Measurements from ENCODE around the gene BIRC2.
"Not testable (repeated sequence)": the region's sequence is repeated elsewhere in the genome, so short reads cannot be mapped to it uniquely, and the experiment has no call there.

The BIRC2 gene

DNA sequence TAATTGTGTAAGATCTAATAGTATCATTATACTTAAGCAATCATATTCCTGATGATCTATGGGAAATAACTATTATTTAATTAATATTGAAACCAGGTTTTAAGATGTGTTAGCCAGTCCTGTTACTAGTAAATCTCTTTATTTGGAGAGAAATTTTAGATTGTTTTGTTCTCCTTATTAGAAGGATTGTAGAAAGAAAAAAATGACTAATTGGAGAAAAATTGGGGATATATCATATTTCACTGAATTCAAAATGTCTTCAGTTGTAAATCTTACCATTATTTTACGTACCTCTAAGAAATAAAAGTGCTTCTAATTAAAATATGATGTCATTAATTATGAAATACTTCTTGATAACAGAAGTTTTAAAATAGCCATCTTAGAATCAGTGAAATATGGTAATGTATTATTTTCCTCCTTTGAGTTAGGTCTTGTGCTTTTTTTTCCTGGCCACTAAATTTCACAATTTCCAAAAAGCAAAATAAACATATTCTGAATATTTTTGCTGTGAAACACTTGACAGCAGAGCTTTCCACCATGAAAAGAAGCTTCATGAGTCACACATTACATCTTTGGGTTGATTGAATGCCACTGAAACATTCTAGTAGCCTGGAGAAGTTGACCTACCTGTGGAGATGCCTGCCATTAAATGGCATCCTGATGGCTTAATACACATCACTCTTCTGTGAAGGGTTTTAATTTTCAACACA is 23.3 kb upstream of the BIRC2 start:
- no peak for DNase-seq

GRCh38 chr11:102325088-102325487 is 21.9 kb upstream of the BIRC2 start:
- DNase-seq: no peak

GRCh38 chr11:102328748-102329147 is 18.3 kb upstream of the BIRC2 start:
- no peak for DNase-seq

DNA sequence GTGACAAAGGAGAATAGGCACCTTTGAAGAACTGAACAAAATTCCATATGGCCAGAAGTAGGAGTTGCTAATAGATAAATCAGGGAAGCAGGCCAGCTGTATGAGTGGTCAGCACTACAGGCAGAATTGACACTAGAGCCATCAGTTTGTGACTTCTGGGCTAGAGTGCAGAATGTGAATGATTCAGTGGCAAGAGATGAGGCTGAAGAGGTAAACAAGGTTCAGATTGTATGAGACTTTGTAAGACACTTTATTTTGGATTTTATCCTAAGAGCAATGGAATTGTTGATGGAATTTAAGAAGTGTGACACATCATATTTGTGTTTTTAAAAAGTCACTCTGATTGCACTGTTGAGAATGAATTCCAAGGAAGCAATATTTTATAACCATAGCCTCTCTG is 16.8 kb upstream of the BIRC2 start:
- no peak for DNase-seq

- no peak for DNase-seq
These were observed 15.7 kb upstream of the BIRC2 start for GRCh38 chr11:102331341-102331740.

- no peak for DNase-seq
These were observed 14.4 kb upstream of the BIRC2 start for GRCh38 chr11:102332611-102332994.

DNA sequence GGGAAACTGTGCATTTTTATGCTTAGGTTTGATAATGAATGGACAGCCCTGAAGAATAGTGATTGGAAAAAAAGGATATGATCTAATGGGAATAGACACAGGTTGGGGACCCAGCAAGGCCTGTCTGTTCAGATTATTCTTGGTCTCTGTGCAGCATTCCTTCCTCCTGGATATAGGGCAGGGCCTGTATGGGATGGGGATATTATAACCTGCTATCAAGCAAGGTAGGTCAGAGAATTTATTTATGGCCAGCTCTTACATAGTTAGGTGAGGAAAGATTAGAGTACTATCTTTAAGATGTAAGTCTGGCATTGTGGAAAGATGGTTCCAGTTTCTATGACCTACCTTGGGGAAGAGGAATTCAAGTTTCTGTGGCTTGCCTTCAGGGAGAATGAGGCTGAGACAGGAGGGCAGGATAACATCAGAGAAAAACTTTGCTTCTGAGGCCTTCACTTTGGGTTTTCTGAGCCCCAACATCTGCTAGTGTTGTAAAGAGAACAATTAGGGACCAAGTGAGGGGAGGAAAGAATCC is 8.5 kb upstream of the BIRC2 start:
- DNase-seq: no peak

DNA sequence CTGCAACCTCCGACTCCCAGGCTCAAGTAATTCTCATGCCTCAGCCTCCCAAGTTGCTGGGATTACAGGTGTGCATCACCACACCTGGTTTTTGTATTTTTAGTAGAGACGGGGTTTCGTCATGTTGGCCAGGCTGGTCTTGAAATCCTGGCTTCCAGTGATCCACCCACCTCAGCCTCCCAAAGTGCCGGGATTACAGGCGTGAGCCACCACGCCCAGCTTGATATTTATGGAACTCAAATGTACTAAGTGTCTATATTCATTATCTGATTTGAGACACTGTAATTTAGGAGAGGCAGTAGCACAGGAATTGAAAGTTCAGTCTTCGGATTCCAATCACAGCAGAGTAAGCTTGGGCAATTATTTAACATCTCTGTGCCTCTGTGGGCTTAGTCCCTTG is 5.7 kb upstream of the BIRC2 start:
- not testable (repeated sequence) for DNase-seq

DNA sequence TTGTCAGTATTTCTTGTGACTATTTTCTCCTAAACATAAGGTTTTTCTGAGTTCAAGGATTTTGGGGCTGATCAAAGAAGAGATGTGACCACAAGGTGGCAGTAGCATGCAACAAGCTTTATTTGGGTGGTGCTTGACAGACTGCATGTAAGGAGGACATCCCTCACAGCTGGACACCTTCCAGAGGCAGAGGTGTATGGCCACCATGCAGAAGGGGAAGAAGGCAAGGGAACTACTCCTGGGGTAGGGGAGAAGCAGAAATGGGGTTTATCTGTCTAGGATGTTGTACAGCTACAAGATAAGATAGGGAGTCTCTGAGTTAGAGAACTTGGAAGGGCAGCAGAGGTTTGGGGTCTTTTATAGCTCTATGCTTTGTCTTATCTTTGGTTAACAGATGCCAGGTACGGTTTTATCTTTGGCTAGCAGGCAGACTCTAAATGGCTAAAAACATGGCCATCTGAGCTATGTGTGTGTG is 5.1 kb upstream of the BIRC2 start:
- DNase-seq: peak; percentile 38

DNA sequence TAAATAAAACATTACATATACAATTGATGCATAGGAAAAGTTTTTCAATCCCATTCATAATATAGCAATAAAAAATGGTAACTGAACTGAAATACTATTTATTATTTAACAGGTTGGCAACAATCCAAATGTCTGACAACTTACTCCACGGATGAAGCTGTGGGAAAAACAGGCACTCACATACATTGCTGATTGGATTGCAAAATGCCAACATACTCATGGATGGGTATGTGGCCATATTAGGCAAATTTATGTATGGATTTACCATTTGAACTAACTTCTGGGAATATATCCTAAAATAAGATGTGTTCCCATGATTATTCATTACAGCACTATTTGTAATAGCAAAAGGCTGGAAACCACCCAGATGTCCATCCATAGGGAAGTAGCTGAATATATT is 3.2 kb upstream of the BIRC2 start:
- no peak for DNase-seq

DNA sequence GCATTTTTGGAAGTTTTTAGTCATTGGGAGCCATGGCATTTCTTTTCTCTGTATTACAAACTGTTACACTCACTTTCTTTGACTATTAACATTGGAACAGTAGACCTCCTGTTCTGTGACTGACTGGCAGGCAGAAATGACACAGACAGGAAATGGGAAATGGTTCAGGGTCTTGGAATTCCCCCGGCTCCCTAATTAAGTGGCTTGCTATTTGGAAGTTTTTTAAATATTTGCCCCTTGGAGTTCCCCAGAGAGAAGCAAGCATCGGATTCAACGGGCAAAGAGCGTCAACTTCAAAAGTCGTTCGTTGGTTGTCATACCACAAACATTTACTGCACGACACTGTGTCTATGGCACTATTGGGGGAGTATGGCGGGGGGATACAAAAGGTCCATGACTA is 1.1 kb upstream of the BIRC2 start:
- DNase-seq: no peak

DNA sequence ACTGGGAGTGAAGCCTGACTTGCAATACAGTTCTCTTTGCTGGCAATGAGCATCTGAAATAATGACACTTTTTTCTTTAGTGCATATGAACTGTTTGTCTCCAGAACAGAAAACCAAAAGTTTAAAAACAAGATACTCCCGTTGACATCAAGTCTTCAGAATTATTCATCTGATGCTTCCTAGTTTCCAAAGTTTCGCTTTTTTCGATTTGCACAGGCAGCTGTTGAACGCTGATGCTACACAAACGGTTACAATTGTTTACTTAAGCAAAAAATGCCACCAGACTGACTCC is 612 bp upstream of the BIRC2 start:
- no peak for DNase-seq

DNA sequence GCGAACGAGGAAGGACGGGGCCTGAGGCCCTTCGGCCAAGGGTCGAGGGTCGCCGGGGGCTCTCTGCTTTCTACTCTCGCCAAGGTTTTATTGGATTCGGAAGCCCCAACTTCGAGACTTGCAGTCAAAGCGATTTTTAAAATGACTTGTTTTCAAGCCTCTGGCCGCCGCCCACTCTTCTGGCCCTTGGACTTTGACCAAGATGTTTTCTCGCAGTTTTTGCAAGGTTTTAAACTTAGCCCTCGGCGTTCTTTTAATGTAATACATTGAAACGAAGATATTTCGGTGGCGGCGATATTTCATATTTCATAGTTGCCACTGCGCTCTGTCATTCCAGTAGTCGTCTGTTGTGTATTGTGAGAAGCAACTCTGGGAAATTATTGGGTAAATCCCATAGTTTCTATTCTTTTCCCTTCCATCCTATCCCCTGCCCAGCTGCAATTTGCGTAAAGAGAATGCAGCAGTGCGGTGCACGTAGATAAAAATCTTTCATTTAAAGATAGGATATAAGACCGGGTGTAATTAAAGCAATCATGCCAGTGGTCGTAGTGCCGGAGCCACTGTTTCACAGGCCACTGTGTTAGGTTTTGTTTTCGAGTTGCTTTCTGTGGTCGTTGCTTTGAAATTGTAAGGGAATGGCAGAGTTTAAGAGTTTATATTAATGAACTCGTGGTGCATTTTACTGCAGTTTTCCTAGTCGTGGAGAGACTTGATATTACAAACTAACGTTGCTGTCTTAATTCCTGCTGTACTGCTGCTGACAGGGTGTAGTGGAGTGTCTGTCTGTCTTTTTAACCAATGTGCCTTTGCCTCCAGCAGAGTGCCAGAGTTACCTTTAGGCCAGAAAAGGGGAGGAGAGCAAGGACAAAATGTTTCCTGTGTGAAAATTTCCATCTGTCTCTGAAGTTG is 702 bp downstream of the BIRC2 start:
- DNase-seq: no peak

DNA sequence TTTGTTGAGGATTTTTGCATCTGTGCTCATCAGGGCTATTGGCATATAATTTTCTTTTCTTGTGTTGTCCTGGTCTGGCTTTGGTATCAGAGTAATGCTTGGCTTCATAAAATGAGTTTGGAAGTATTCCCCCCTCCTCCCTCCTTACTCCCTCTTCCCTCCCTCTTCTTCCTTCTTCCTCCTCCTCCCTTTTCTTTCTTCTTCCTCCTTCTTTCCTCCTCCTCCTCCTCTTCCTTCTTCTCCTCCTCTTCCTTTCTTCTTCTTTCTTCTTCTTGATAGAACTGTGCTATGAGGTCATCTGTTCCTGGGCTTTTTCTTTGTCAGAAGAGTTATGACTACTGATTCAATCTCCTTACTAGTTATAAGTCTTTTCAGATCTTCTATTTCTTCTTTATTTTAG is 10.1 kb downstream of the BIRC2 start:
- no peak for DNase-seq

DNA sequence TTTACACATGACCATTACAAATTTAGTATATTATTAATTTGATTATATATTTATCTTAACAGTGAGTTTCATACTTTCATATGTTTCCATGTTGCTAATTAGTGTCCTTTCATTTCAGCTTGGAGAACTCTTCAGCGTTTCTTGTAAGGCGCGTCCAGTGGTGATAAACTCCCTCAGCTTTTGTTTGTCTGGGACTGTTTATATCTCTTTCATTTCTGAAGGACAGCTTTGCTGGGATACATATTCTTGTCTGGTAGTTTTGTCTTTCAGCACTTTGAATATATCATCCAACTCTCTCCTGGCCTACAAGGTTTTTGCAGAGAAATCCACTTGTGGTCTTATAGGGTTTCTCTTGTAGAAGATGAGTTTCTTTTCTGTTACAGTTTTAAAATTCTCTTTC is 12.4 kb downstream of the BIRC2 start:
- no peak for DNase-seq

- DNase-seq: no peak
These were observed 13.7 kb downstream of the BIRC2 start for GRCh38 chr11:102360681-102361080.

DNA sequence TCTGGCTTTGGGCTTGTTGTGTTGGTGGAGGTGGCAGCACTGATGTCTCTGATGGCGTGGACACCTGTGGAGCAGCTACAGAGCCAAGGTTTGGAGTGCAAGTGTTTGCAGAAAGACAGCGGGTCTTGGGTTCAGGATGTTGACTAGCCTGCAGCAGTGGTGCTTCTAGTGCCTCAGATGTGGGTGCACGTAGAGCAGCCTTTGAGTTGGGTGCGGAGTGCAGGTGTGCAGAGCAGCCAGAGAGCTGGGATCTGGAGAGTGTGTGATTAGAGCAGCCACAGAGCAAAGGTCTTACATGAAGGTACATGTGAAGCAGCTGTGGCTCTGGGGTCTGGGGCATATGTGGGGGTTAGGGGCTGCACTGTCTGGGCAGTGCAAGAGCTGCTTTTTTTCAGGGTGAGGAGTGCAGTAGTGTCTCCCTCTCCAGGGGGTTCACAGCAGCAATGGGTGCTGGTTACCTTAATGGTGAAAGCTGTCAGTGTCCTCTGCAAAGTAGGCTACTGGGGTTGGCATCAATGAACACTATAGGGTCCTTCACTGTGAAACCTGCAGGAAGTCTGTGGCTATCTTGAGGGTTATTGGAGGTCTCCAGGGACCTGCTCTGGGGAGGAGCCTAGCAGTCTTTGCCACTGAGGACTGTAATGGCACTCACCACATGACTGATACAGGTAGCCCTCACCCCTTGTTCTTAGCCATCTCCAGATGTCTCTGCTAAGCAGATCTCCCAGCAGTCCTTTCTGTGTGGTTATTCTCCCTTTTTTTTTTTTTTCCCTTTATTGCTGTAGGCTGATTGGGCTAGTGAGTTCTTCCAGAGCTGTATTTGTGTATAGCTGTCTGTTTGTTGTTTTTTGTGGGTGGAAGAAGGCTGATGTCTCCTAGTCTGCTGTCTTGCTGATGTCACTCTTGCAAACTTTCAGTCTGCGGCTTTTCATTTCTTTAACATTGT is 14.3 kb downstream of the BIRC2 start:
- no peak for DNase-seq

GRCh38 chr11:102364991-102365390 is 18.0 kb downstream of the BIRC2 start:
- DNase-seq: no peak

DNA sequence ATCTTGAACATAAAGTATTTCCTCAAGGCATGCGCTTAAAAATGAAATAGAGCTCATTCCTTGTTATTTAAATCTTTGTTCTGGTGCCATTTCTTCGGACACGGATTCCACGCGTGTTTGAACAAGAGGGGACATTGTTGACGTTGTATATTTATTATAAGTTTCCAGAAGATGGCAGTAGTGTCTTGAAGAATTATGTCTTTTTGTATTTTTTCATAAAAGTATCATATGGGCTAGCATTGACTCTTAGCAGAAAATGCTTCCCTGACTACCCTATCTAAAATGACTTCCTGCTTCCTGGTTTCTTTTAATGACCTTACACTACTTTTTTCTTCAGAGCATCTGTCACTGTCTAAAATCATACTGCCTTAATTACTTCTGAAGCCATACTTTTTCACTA is 20.4 kb downstream of the BIRC2 start:
- DNase-seq: no peak

GRCh38 chr11:102368472-102368871 is 21.5 kb downstream of the BIRC2 start:
- DNase-seq: no peak

- not testable (repeated sequence) for DNase-seq
These were observed 27.8 kb downstream of the BIRC2 start for GRCh38 chr11:102374633-102375424.

DNA sequence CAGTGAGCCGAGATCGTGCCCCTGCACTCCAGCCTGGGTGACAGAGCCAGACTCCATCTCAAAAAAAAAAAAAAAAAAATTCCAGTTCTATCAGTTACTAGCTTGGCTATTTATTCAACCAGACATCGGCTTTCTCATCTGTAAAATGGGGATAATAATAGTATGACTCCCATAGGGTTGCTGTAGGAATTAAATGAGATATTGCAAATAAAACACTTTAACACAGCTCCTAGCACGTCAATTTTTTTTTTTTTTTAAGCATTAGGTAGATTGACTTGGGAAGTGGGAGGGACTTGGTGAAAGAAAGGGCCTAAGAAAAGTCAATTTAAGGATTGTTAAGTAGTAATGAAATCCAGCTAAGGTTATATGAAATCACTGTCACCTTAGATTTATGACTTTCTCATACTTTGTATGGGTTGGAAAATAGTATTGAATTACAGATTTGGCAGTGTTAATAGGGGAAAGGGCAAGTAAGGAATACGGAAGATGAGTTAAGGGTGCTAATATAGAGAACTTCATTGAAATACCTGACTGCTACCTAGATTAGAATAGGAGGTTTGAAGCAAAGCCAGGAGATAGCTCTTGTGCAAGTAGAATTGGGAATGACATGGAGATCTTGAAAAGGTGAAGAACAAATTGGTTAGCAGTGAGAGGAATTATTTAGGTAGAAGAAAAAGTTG is 28.8 kb downstream of the BIRC2 start:
- no peak for DNase-seq

Measured in NCI-H1694 (cell line).